ENCODE measurements around the gene ARMCX4.

DNA sequence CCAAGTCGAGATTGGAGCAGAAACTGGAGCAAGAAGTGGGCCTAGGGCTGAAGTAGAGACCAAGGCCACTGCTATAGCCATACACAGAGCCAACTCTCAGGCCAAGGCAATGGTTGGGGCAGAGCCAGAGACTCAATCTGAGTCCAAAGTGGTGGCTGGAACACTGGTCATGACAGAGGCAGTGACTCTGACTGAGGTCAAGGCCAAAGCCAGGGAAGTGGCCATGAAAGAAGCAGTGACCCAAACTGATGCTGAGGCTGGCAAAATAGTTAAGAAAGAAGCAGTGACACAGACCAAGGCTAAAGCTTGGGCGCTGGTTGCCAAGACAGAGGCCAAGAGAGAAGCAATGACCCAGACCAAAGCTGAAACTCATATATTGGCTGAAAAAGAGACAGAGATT lies 3.5 kb downstream of the ARMCX4 start:
- TF ChIP-seq, protein P1, sequence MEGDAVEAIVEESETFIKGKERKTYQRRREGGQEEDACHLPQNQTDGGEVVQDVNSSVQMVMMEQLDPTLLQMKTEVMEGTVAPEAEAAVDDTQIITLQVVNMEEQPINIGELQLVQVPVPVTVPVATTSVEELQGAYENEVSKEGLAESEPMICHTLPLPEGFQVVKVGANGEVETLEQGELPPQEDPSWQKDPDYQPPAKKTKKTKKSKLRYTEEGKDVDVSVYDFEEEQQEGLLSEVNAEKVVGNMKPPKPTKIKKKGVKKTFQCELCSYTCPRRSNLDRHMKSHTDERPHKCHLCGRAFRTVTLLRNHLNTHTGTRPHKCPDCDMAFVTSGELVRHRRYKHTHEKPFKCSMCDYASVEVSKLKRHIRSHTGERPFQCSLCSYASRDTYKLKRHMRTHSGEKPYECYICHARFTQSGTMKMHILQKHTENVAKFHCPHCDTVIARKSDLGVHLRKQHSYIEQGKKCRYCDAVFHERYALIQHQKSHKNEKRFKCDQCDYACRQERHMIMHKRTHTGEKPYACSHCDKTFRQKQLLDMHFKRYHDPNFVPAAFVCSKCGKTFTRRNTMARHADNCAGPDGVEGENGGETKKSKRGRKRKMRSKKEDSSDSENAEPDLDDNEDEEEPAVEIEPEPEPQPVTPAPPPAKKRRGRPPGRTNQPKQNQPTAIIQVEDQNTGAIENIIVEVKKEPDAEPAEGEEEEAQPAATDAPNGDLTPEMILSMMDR (IDR thresholded peaks at IDR 0.05; ENCODE audit: poor library complexity, severe bottlenecking) = no peak
- TF ChIP-seq POLR2AphosphoS5 (IDR thresholded peaks at IDR 0.05) (no peak), EZH2 (IDR thresholded peaks at IDR 0.05; ENCODE audit: borderline replicate concordance, insufficient read depth, low read length, poor library complexity, severe bottlenecking) (no peak)

All from neural cell (in vitro differentiated cells).